Measurements from ENCODE around the gene JMJD1C.

GRCh38 chr10:63331586-63331985 lies 134.2 kb downstream of the JMJD1C start:
- TF ChIP-seq POLR2A (IDR thresholded peaks at IDR 0.05; ENCODE audit: low read depth, low read length) (no peak), POLR2AphosphoS5 (IDR thresholded peaks at IDR 0.05; ENCODE audit: low read depth, low read length) (no peak)
